Mucosa of descending colon (tissue), 3 donors: Measurements from ENCODE around the gene ZMYM3. TPM values are rescaled to one million over a fixed set of nuclear protein-coding genes. Genes with fewer than 3 reads are reported as not detected.
A peak's percentile ranks its signal among the peaks of the same experiment; 100 is the strongest.
"Not testable (repeated sequence)": the region's sequence is repeated elsewhere in the genome, so short reads cannot be mapped to it uniquely, and the experiment has no call there.

Experiments
- ATAC-seq: fragments of 200-7000 bp; cut with Tn5 transposase; one replicate; pipeline ENCODE4 v1.9.1; 2020; ENCODE audit warnings: mild to moderate bottlenecking, moderate library complexity
- DNase-seq, 3 donors: peaks; one replicate each; pipeline ENCODE4 v3.0.0-alpha.2; 2020
- H3K36me3 ChIP-seq: fragments of 200-600 bp; one replicate; pipeline ENCODE4 v1.8.0; 2021; ENCODE audit warnings: low read depth, mild to moderate bottlenecking
- H3K4me1 ChIP-seq: fragments of 200-600 bp; one replicate; pipeline ENCODE4 v1.8.0; 2021; ENCODE audit warnings: low read depth, mild to moderate bottlenecking
- H3K4me3 ChIP-seq: fragments of 200-600 bp; one replicate; pipeline ENCODE4 v1.8.0; 2021; ENCODE audit warnings: mild to moderate bottlenecking
- H3K9me3 ChIP-seq: fragments of 200-600 bp; one replicate; pipeline ENCODE4 v1.8.0; 2021; ENCODE audit warnings: mild to moderate bottlenecking
- intact Hi-C, 2 donors: fragments of 100-400 bp; cut with DNase I in 1 of 2; cut with micrococcal nuclease in 1 of 2; formaldehyde crosslinking; loops; one replicate each; pipeline versions ENCODE4 v1.11.0 to v1.11.1; 2022; cut with DNase I, micrococcal nuclease
- long read RNA-seq, 2 donors: library from polyadenylated mRNA; unstranded; transcript quantifications; one replicate each; pipeline ENCODE4 v2.0.0, GENCODE V29; 2019 to 2021
- total RNA-seq, 3 donors: library from RNA; stranded (reverse); fragmentation: NEBNext Ultra II Directional in 2 of 3; extraction: Animal tissue kit (Norgen Biotek cat#: 25700) in 2 of 3; gene quantifications; one replicate each; pipeline versions ENCODE4 v1.2.1 to v1.2.4, GENCODE V29; 2021 to 2023
- TF ChIP-seq, protein P1 (sequence below): fragments of 200-600 bp; IDR thresholded peaks from one replicate; pipeline ENCODE4 v1.8.0; 2022; ENCODE audit warnings: antibody characterized with exemption, mild to moderate bottlenecking
- donor health status: DM: no; HTN: no; CAD: no; lungs with moderate emphysema.
- donor health status: DM: no; HTN: no; CAD: no.
- donor health status: DM: no; HTN: yes; CAD: no.

ZMYM3 gene
- total RNA-seq, result 10 to 100 TPM; 13.7 to 24.9 (median 16.4) TPM
- long read RNA-seq, donor 1, partial matches to known transcripts, result 13 of 19 reads
- long read RNA-seq, donor 1, other reads (novel, unspliced or antisense), result 6 of 19 reads
- long read RNA-seq, donor 2, partial matches to known transcripts, result 1 of 2 reads
- long read RNA-seq, donor 2, other reads (novel, unspliced or antisense), result 1 of 2 reads

DNA sequence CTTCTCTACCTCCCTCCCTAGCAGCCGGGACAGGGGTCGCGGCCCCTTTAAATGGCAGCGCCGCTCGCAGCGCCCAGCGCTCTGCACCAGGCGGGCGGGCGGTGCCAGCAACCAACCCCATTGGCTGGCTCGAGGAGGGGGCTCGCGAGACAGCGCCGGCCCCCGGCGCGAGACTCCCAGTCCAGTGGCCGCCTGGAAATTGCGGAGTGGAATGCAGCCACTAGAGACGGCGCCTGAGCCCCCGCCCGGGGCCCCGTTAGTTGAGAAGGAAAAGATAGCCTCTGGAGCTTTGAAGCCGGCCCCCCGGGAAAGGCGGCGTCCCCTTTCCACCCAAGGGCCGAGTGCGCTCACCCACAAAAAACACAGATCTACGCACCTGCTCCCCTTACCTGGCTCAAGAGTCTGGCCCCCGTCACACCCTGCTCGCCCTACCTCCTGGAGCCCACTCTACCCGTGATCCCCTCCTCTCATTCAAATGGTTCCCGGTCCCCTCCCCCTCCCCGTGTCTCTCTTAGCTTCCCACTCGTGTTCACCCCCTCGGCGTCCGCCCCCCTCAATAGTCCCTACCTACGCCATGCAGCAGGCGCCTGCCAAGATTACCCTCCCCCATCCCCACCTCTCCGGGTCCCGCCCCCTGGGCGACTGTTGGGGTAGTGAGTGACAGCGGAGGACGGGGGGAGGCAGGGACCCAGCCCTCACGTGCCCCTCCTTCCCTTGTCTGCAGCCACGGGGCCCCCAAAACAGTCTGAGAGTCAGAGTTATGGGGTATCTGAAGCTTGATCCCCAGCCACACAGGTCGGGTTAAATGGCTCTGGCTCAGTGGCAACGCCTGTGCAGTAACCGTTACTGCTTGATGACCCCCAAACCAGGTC lies at the start of gene ZMYM3:
TSS of gene ZMYM3 (minus strand) at position 49 of the 872 bp plus-strand sequence. CDS start 885 bp downstream, outside the sequence.
- intact Hi-C loops, result no loop called here
- Histone ChIP-seq H3K4me1 (no peaks in the 10 kb centered on the region), H3K9me3 (no peaks in the 10 kb centered on the region), H3K4me3 (peak within 1 kb of the TSS; percentile 24), H3K36me3 (no peaks in the 10 kb centered on the region)
- ATAC-seq (peak; percentile 93), DNase-seq (peak; percentile 84 to 89 (median 89))
- TF ChIP-seq, protein P1, sequence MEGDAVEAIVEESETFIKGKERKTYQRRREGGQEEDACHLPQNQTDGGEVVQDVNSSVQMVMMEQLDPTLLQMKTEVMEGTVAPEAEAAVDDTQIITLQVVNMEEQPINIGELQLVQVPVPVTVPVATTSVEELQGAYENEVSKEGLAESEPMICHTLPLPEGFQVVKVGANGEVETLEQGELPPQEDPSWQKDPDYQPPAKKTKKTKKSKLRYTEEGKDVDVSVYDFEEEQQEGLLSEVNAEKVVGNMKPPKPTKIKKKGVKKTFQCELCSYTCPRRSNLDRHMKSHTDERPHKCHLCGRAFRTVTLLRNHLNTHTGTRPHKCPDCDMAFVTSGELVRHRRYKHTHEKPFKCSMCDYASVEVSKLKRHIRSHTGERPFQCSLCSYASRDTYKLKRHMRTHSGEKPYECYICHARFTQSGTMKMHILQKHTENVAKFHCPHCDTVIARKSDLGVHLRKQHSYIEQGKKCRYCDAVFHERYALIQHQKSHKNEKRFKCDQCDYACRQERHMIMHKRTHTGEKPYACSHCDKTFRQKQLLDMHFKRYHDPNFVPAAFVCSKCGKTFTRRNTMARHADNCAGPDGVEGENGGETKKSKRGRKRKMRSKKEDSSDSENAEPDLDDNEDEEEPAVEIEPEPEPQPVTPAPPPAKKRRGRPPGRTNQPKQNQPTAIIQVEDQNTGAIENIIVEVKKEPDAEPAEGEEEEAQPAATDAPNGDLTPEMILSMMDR, result no peak

DNA sequence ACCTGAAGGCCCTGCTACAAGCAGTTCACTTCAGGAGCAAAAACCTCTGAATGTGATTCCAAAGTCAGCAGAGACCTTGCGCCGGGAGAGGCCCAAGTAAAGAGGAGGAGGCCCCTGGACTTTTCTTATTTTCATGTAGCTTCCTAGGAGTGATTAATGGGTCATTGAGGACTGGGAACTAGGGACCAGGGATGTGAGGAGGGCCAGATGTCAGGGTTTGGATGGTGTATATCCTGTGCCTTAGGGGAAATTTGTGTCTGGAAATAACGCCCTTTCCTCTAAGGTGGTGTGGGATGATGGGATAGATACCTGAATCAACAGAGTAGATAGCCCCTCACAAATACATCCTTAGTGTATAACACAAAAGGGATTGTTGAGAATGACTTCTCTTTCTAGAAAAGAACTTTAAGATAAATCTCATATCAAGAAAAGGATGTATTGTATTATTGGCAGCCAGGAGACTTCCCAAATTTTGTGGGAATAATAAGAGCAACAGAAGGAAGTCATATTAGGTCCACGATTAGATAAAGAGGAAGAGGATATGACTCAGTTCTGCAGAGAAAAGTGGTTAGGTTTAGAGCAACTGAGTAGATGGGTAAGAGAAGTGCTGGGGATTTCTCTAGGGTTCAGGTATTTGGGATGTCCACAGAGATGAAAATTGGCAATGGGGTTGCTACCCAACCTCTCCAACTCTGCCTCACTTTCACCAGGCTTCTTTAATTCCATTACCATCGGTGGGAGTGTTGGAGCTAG lies 48.7 kb upstream of the ZMYM3 start:
- H3K36me3 ChIP-seq, result no peaks in the 10 kb centered on the region
- DNase-seq (no peak), ATAC-seq (no peak)
- TF ChIP-seq, protein P1, result no peak
- no peaks in the 10 kb centered on the region for H3K9me3 ChIP-seq
- H3K4me3 ChIP-seq, result no peak overlapping the region
- intact Hi-C loops, result no loop called here
- no peaks in the 10 kb centered on the region for H3K4me1 ChIP-seq

DNA sequence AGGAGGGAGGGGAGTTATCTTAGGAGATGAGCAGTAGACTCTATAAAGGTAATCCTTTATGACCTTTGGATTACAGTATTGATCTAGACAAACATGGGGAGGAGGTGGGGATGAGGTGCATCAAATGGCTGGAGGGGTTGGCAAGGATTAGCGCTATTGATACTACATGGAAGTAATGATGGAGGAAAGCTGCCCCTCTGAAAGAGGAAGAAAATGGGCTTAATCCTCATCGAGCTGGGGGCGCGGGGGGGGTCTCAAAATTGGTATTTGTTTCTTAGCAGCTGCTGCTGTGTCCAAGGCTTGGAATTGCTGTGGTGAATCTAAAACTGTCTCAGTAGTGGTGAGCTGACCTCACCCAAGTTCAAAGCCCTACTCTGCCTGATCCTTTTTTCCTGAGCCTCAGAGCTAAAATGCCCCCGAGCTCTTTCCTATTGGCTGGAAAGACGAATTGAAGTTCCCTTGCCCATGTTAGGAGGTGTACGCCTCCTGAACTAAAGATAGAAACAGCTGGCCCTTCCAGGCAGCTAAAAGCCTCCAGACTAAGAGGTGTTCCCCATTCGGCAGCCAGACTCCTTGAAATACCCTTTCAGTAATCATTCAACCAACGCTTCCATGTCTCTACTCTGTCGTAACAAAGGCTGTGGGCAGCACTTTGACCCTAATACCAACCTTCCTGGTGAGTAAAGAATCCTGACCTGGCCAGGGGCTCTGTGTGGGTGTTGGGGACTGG lies 47.4 kb upstream of the ZMYM3 start, which contains the start of gene ITGB1BP2:
TSS of gene ITGB1BP2 (plus strand) at position 556 of the 730 bp plus-strand sequence. CDS start at position 613, 57 bp downstream.
- intact Hi-C loops, result no loop called here
- no peaks in the 10 kb centered on the region for H3K9me3 ChIP-seq
- H3K36me3 ChIP-seq, result no peaks in the 10 kb centered on the region
- H3K4me3 ChIP-seq, result no peak within 1 kb of the TSS
- DNase-seq, result no peak
- TF ChIP-seq, protein P1, result no peak
- no peaks in the 10 kb centered on the region for H3K4me1 ChIP-seq
- no peak for ATAC-seq

DNA sequence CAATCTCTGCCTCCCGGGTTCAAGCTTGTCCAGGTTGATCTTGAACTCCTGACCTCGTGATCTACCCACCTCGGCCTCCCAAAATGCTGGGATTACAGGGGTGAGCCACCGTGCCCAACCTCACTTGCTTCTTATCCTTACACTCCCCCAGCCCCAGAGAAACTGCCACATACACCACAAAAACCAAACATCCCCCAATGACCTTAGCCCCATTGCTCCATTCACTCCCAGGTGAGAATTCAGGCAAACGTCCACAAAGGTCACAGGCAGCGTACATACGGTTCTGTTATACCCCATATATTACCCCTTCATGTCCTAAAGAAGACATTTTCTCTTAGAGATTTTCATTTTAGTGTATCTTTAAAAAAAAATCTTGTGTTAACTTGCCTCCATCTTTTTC lies 46.6 kb upstream of the ZMYM3 start:
- not testable (repeated sequence) for H3K9me3 ChIP-seq, ATAC-seq

DNA sequence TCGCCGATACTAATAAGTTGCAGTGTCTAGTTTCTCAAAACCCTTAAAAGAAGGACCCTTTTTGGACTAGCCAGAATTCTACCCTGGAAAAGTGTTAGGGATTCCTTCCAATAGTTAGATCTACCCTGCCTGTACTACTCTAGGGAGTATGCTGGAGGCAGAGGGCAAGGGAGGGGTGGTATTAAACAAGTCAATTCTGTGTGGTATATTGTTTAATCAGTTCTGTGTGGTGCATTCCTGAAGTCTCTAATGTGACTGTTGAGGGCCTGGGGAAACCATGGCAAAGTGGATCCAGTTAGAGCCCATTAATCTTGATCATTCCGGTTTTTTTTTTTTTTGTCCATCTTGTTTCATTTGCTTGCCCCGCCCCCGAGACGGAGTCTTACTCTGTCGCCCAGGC lies 46.1 kb upstream of the ZMYM3 start:
- DNase-seq, intact Hi-C loops, ATAC-seq: not testable (repeated sequence)

More for the DNA sequence above, 46.6 kb upstream of the ZMYM3 start:
- intact Hi-C loops, H3K4me1 ChIP-seq, DNase-seq, H3K36me3 ChIP-seq, H3K4me3 ChIP-seq: not testable (repeated sequence)

DNA sequence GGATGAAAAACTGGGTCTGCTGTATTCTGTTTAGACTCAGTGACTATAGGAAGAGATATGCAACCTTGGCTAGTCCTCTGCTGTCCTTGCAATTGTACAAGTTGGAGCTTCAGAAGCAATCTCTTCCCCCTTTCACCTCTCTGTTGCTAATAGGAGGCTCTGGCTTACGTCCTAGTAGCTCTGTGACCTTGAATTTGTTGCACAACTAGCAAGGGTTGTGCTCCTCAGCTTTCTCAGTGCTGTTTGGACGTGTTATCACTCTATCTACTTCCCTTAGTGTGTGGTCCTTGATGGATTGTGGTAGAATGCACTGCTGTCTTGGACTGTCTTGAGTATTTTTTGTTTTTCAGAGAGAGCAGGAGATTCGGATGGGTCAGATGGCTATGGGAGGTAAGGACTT lies 44.2 kb upstream of the ZMYM3 start:
- no peak overlapping the region for H3K4me3 ChIP-seq
- ATAC-seq (no peak), DNase-seq (no peak)
- no peaks in the 10 kb centered on the region for H3K36me3 ChIP-seq
- H3K4me1 ChIP-seq, result no peaks in the 10 kb centered on the region
- no peaks in the 10 kb centered on the region for H3K9me3 ChIP-seq
- TF ChIP-seq, protein P1, result no peak
- intact Hi-C loops, result no loop called here

More for the DNA sequence above, 46.1 kb upstream of the ZMYM3 start:
- not testable (repeated sequence) for H3K9me3 ChIP-seq, H3K4me3 ChIP-seq, H3K4me1 ChIP-seq, H3K36me3 ChIP-seq
